ENCODE data around the gene RAN.
"Not testable (repeated sequence)": the region's sequence is repeated elsewhere in the genome, so short reads cannot be mapped to it uniquely, and the experiment has no call there.

DNA sequence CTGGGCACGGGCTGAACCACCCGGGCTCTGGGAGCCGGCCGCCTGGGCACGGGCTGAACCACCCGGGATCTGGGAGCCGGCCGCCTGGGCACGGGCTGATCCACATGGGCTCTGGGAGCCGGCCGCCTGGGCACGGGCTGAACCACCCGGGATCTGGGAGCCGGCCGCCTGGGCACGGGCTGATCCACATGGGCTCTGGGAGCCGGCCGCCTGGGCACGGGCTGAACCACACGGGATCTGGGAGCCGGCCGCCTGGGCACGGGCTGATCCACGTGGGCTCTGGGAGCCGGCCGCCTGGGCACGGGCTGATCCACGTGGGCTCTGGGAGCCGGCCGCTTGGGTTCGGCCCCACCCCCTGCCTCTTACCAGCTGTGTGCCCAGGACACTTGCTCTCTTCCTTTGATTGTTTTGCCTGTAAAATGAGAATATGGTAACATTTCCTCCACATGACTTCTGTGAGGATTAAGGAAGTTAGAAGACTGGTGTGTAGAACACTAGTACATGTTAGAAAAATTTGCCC, 33.1 kb downstream of the RAN start:
- TF ChIP-seq, protein P1, sequence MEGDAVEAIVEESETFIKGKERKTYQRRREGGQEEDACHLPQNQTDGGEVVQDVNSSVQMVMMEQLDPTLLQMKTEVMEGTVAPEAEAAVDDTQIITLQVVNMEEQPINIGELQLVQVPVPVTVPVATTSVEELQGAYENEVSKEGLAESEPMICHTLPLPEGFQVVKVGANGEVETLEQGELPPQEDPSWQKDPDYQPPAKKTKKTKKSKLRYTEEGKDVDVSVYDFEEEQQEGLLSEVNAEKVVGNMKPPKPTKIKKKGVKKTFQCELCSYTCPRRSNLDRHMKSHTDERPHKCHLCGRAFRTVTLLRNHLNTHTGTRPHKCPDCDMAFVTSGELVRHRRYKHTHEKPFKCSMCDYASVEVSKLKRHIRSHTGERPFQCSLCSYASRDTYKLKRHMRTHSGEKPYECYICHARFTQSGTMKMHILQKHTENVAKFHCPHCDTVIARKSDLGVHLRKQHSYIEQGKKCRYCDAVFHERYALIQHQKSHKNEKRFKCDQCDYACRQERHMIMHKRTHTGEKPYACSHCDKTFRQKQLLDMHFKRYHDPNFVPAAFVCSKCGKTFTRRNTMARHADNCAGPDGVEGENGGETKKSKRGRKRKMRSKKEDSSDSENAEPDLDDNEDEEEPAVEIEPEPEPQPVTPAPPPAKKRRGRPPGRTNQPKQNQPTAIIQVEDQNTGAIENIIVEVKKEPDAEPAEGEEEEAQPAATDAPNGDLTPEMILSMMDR (conservative IDR thresholded peaks at IDR 0.05 in 1 of 2, IDR thresholded peaks at IDR 0.05 in 1 of 2; ENCODE audit: extremely low read depth in 1 of 2, insufficient read depth in 1 of 2, low read depth in 1 of 2, low read length in 2 of 2) = not testable (repeated sequence)
- not testable (repeated sequence) for TF ChIP-seq EZH2 (IDR thresholded peaks at IDR 0.05; ENCODE audit: borderline replicate concordance, low read length)

Measured in mammary epithelial cell (primary cell).